T-cell (primary cell): ENCODE data around the gene KCNN1. TPM values are rescaled to one million over a fixed set of nuclear protein-coding genes. Genes with fewer than 3 reads are reported as not detected.
"Not testable (repeated sequence)": the region's sequence is repeated elsewhere in the genome, so short reads cannot be mapped to it uniquely, and the experiment has no call there.

Experiments used
- ATAC-seq, 4 experiments: fragments of 200-7000 bp in 3 of 4; fragments of 150-1000 bp in 1 of 4; cut with Tn5 transposase; replicated peaks in 1 of 4; 1 replicate in 3 of 4; 2 replicates in 1 of 4; pipeline ENCODE4 v1.10.0; 2021; ENCODE audit warnings: moderate library complexity in 3 of 4, mild to moderate bottlenecking in 2 of 4, moderate number of reproducible peaks in 1 of 4
- CTCF ChIA-PET, 2 donors: fragments of 300-600 bp; sonication (Branson Sonifier 250); formaldehyde crosslinking; loops; one replicate each; lab custom pipeline; 2022; ENCODE audit warnings: antibody characterized with exemption in 2 of 2; lab: Charles Lee
- POLR2A ChIA-PET, 2 donors: fragments of 300-600 bp; sonication (Branson Sonifier 250); formaldehyde crosslinking; loops; one replicate each; lab custom pipeline; 2022; ENCODE audit warnings: antibody characterized with exemption in 2 of 2; lab: Charles Lee
- DNase-seq, 35 experiments: peaks; one replicate each; pipeline versions ENCODE4 v3.0.0 to v3.0.0-alpha.2; 2013 to 2023
- H3K27ac ChIP-seq: one replicate; pipeline ENCODE4 v1.5.1; 2013; ENCODE audit warnings: low read length
- H3K27me3 ChIP-seq, 2 experiments: replicated peaks in 1 of 2; 1 replicate in 1 of 2; 2 replicates in 1 of 2; pipeline versions ENCODE4 v1.6.1 to v1.7.0; 2013; ENCODE audit warnings: low read length in 1 of 2, mixed read lengths in 1 of 2; ENCODE audit not compliant: control insufficient read depth in 2 of 2, insufficient read depth in 2 of 2; ENCODE audit errors: extremely low read depth in 1 of 2
- H3K36me3 ChIP-seq, 2 donors: 1 replicate in 1 of 2; 2 replicates in 1 of 2; pipeline versions ENCODE4 v1.6.1 to v1.7.0; 2013; ENCODE audit warnings: low read length in 1 of 2; ENCODE audit not compliant: control insufficient read depth in 2 of 2, insufficient read depth in 1 of 2; ENCODE audit errors: extremely low read depth in 1 of 2
- H3K4me1 ChIP-seq, 2 experiments: 1 replicate in 1 of 2; 2 replicates in 1 of 2; pipeline versions ENCODE4 v1.6.1 to v1.7.0; 2013; ENCODE audit warnings: low read length in 2 of 2, mixed read lengths in 1 of 2; ENCODE audit not compliant: insufficient read depth in 2 of 2, control insufficient read depth in 1 of 2; ENCODE audit errors: extremely low read depth in 1 of 2
- H3K4me3 ChIP-seq, 2 donors: 1 replicate in 1 of 2; 2 replicates in 1 of 2; pipeline versions ENCODE4 v1.5.1 to v1.7.0; 2013; ENCODE audit warnings: mild to moderate bottlenecking in 2 of 2, low read length in 1 of 2, moderate library complexity in 1 of 2; ENCODE audit not compliant: control insufficient read depth in 1 of 2; ENCODE audit errors: extremely low read depth in 1 of 2
- H3K9me3 ChIP-seq: 2 replicates; pipeline ENCODE4 v1.7.0; 2013
- H3K27ac Mint-ChIP-seq, 2 donors: one replicate each; pipeline ENCODE4 v1.8.0; 2020 to 2021; ENCODE audit warnings: mild to moderate bottlenecking in 2 of 2, mixed read lengths in 2 of 2
- H3K27me3 Mint-ChIP-seq, 2 donors: one replicate each; pipeline ENCODE4 v1.8.0; 2021 to 2022; ENCODE audit warnings: mixed read lengths in 2 of 2
- H3K36me3 Mint-ChIP-seq: one replicate; pipeline ENCODE4 v1.8.0; 2021; ENCODE audit warnings: mixed read lengths
- H3K4me1 Mint-ChIP-seq, 3 donors: one replicate each; pipeline ENCODE4 v1.8.0; 2020 to 2022; ENCODE audit warnings: mixed read lengths in 3 of 3, mild to moderate bottlenecking in 1 of 3
- H3K4me3 Mint-ChIP-seq, 3 donors: one replicate each; pipeline ENCODE4 v1.8.0; 2020 to 2022; ENCODE audit warnings: mild to moderate bottlenecking in 3 of 3, mixed read lengths in 3 of 3, moderate library complexity in 3 of 3
- H3K9me3 Mint-ChIP-seq, 3 donors: one replicate each; pipeline ENCODE4 v1.8.0; 2020 to 2022; ENCODE audit warnings: mixed read lengths in 3 of 3
- WGBS: methylation state at CpG from one replicate; pipeline ENCODE4 v1.1.5; 2013; ENCODE audit warnings: missing lambda C conversion rate; ENCODE audit not compliant: insufficient coverage; 5-methylcytosine and 5-hydroxymethylcytosine counted together
- total RNA-seq, 35 experiments: library from RNA in 6 of 35; stranded (reverse) in 6 of 35; fragments of 120-200 nt in 1 of 35; gene quantifications; one replicate each; pipeline versions ENCODE4 v1.2.1 to v1.2.4 and lab custom pipeline; 2013 to 2026

KCNN1 gene
- total RNA-seq, 5 donors from 2014 or later (not counting 1 experiment from before 2014, with no cell fraction given): not detected

DNA sequence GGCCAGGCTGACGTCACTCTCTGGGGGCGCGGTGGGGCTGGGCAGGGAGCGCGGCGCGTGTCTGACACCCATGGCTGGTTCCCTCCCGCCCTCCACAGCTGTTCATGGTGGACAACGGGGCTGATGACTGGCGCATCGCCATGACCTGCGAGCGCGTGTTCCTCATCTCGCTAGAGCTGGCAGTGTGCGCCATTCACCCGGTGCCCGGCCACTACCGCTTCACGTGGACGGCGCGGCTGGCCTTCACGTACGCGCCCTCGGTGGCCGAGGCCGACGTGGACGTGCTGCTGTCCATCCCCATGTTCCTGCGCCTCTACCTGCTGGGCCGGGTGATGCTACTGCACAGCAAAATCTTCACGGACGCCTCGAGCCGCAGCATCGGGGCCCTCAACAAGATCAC is 14.7 kb downstream of the KCNN1 start:
- POLR2A ChIA-PET: no interaction called here
- Mint-ChIP-seq H3K27ac (no peak overlapping the region), H3K36me3 (no peaks in the 10 kb centered on the region), H3K9me3 (no peaks in the 10 kb centered on the region), H3K27me3 (peaks cover 6 to 19% of the 10 kb centered on the region in 2 donors), H3K4me3 (no peak overlapping the region), H3K4me1 (peaks cover 0 to 6% (median 0%) of the 10 kb centered on the region in 3 donors)
- CTCF ChIA-PET: no interaction called here
- H3K27ac ChIP-seq: no peak overlapping the region
- H3K4me3 ChIP-seq: no peak overlapping the region
- no peaks in the 10 kb centered on the region for H3K36me3 ChIP-seq
- ATAC-seq (no peak), DNase-seq (no peak)
- no peaks in the 10 kb centered on the region for H3K9me3 ChIP-seq
- peaks cover 0 to 56% of the 10 kb centered on the region in 2 experiments for H3K27me3 ChIP-seq
- H3K4me1 ChIP-seq: no peaks in the 10 kb centered on the region
- 93% methylated on average over 38 of the region's 38 CpGs for WGBS

DNA sequence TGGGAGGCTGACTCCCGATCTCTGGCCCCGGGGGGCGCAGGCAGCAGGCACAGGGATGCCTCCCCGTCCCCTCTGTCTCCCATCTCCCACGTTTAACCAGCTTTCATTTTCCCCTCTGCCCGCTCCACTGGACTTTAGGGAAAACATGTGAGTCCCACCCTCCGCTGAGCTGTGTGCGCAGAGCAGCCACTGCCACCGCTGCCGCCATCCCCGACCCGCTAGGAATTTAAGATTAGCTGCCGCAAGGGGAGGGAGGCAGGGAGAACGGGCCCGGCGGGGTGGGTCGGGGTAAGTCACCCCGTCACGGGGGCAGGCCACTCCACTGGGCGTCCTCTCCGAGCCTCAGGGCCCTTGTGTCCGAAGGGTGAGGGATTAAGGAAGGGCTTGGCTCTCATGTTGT is 15.5 kb downstream of the KCNN1 start:
- H3K4me1 Mint-ChIP-seq: peaks cover 0 to 6% (median 0%) of the 10 kb centered on the region in 3 donors
- DNase-seq (no peak), ATAC-seq (no peak)
- POLR2A ChIA-PET: no interaction called here
- Histone ChIP-seq H3K4me1 (no peaks in the 10 kb centered on the region), H3K9me3 (no peaks in the 10 kb centered on the region), H3K4me3 (no peak overlapping the region), H3K27ac (no peak overlapping the region), H3K27me3 (peaks cover 0 to 56% of the 10 kb centered on the region in 2 experiments), H3K36me3 (no peaks in the 10 kb centered on the region)
- H3K36me3 Mint-ChIP-seq: no peaks in the 10 kb centered on the region
- CTCF ChIA-PET: no interaction called here
- H3K4me3 Mint-ChIP-seq: no peak overlapping the region
- H3K27ac Mint-ChIP-seq: no peak overlapping the region
- H3K9me3 Mint-ChIP-seq: no peaks in the 10 kb centered on the region
- H3K27me3 Mint-ChIP-seq: peaks cover 6 to 19% of the 10 kb centered on the region in 2 donors
- WGBS: 86% methylated on average over 12 of the region's 22 CpGs

DNA sequence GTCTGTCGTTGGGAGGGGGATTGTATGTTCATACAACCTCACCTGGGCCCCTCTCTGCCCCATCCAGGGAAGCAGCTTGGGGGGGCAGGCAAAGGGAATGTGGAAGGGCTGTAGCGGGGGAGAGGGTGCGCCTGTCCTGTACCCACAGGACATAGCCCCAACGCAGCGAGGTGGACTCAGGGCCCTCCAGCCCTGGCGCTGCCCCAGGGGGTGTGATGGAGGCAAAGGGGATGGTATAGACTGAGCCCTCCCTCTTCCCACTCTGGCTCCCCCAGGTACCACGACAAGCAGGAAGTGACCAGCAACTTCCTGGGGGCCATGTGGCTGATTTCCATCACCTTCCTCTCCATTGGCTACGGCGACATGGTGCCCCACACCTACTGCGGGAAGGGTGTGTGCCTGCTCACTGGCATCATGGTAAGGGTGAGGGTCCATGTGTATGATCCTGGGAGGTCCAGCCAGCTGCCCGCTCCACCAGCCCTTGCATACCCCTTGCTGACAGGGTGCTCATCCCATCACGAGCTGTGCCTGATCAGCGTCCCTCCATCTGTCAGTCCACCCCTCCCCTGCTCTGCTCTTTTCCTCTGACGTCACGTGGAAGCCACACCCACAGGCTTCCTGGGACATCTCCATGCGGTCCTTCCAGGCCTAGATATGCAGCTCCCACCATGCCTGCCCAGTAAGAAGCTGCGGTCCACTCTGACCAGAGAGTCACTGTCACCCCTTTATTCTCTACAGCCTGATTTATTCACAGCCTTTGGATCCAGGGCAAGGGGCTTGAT is 18.3 kb downstream of the KCNN1 start:
- no peak overlapping the region for H3K27ac Mint-ChIP-seq
- CTCF ChIA-PET: no interaction called here
- Histone ChIP-seq H3K4me3 (no peak overlapping the region), H3K27me3 (peaks cover 0 to 46% of the 10 kb centered on the region in 2 experiments), H3K4me1 (no peaks in the 10 kb centered on the region), H3K9me3 (no peaks in the 10 kb centered on the region), H3K27ac (no peak overlapping the region), H3K36me3 (no peaks in the 10 kb centered on the region)
- no peaks in the 10 kb centered on the region for H3K9me3 Mint-ChIP-seq
- no peak overlapping the region for H3K4me3 Mint-ChIP-seq
- no peak for DNase-seq
- H3K27me3 Mint-ChIP-seq: peaks cover 5 to 12% of the 10 kb centered on the region in 2 donors
- no peak for ATAC-seq
- 84% methylated on average over 9 of the region's 17 CpGs for WGBS
- peaks cover 0 to 2% (median 0%) of the 10 kb centered on the region in 3 donors for H3K4me1 Mint-ChIP-seq
- POLR2A ChIA-PET: no interaction called here
- no peaks in the 10 kb centered on the region for H3K36me3 Mint-ChIP-seq

DNA sequence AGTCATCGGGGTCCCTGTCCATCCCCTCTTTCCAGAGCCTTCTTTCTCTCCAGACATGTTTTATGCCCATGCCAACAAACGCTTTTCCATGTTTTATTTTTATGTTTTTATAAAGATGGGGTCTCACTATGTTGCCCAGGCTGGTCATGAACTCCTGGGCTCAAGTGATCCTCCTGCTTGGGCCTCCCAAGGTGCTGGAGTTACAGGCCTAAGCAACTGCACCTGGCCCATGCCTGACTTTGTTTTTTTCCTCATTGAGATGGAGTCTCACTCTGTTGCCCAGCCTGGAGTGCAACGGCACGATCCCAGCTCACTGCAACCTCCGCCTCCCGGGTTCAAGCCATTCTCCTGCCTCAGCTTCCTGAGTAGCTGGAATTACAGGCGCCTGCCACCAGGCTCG is 19.7 kb downstream of the KCNN1 start:
- peaks cover 0 to 34% of the 10 kb centered on the region in 2 experiments for H3K27me3 ChIP-seq
- H3K9me3 Mint-ChIP-seq, H3K4me3 Mint-ChIP-seq, DNase-seq, H3K9me3 ChIP-seq, H3K36me3 ChIP-seq, POLR2A ChIA-PET, H3K36me3 Mint-ChIP-seq, H3K27me3 Mint-ChIP-seq, H3K27ac ChIP-seq, ATAC-seq, H3K27ac Mint-ChIP-seq, H3K4me1 Mint-ChIP-seq, H3K4me1 ChIP-seq, H3K4me3 ChIP-seq, CTCF ChIA-PET: not testable (repeated sequence)
- 85% methylated on average over 6 of the region's 8 CpGs for WGBS

DNA sequence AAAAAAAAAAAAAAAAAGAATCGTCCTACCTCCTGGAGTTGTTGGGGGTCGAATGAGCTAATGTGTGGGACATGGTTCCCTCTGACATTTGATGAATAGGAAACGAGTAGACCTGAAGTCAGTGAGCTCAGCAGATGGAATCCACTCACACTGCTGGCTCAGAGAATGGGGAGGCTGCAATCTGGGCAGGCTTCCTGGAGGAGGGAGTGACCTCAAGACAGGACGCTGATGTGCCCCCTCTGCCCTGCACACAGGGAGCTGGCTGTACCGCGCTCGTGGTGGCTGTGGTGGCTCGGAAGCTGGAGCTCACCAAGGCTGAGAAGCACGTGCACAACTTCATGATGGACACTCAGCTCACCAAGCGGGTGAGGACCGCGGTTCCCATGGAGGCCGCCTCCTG is 21.3 kb downstream of the KCNN1 start:
- POLR2A ChIA-PET: interaction anchor here in 1 of 2 donors (0.5 kb wide), 1 partner anchor 81 kb away, joined by 9 read pairs; no protein-coding TSS in a partner anchor
- Mint-ChIP-seq H3K27me3 (no peaks in the 10 kb centered on the region), H3K27ac (no peak overlapping the region), H3K4me1 (no peaks in the 10 kb centered on the region), H3K9me3 (no peaks in the 10 kb centered on the region), H3K36me3 (no peaks in the 10 kb centered on the region), H3K4me3 (no peak overlapping the region)
- ATAC-seq (no peak), DNase-seq (no peak)
- H3K27me3 ChIP-seq: peaks cover 0 to 29% of the 10 kb centered on the region in 2 experiments
- H3K27ac ChIP-seq: no peak overlapping the region
- no peaks in the 10 kb centered on the region for H3K9me3 ChIP-seq
- CTCF ChIA-PET: interaction anchor here in 1 of 2 donors (0.7 kb wide), 1 partner anchor 69 kb away, joined by 4 read pairs; no protein-coding TSS in a partner anchor
- H3K4me3 ChIP-seq: no peak overlapping the region
- no peaks in the 10 kb centered on the region for H3K4me1 ChIP-seq
- H3K36me3 ChIP-seq: no peaks in the 10 kb centered on the region
- WGBS: 86% methylated on average over 12 of the region's 13 CpGs

DNA sequence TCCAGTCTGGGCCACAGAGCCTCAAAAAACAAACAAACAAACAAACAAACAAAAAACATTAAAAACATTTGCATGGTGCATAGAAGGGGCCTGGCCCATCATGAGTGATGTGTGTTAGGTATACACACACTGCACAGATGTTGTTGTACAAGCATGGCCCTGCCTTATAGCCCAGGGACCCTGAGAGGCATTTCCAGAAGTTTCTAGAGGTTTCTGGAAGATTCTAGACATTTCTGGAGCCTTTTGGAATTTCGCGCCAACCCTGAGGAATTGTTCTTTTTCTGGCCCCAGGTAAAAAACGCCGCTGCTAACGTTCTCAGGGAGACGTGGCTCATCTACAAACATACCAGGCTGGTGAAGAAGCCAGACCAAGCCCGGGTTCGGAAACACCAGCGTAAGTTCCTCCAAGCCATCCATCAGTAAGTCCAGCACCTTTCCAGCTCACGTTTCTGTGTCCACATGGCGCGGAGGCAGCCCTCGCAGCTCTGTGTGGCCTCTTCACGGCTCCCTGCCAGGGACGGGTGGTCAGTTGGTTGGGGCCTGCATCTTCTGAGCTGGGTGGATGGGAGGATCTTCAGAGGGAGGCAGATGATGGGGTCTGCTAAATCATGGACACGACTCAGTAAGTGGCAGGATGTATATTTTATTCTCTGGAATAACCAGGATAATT is 22.7 kb downstream of the KCNN1 start:
- H3K36me3 ChIP-seq: no peaks in the 10 kb centered on the region
- no peaks in the 10 kb centered on the region for H3K9me3 ChIP-seq
- DNase-seq (no peak), ATAC-seq (no peak)
- ChIA-PET CTCF (no interaction called here), POLR2A (no interaction called here)
- Mint-ChIP-seq H3K36me3 (no peaks in the 10 kb centered on the region), H3K4me1 (no peaks in the 10 kb centered on the region), H3K9me3 (no peaks in the 10 kb centered on the region), H3K27ac (no peak overlapping the region), H3K4me3 (no peak overlapping the region), H3K27me3 (no peaks in the 10 kb centered on the region)
- no peak overlapping the region for H3K27ac ChIP-seq
- WGBS: 90% methylated on average over 14 of the region's 16 CpGs
- no peak overlapping the region for H3K4me3 ChIP-seq
- no peaks in the 10 kb centered on the region for H3K4me1 ChIP-seq
- peaks cover 0 to 25% of the 10 kb centered on the region in 2 experiments for H3K27me3 ChIP-seq
